Astrocyte (in vitro differentiated cells and primary cell): Measurements from ENCODE around the gene AMD1. TPM values are rescaled to one million over a fixed set of nuclear protein-coding genes. Genes with fewer than 3 reads are reported as not detected.

Experiments used
- DNase-seq: peaks from one replicate; pipeline ENCODE4 v3.0.0-alpha.2; 2010; ENCODE audit warnings: low read depth
- FAIRE-seq: peaks from 2 replicates; lab custom pipeline; 2011; peaks lifted over from hg19 to GRCh38; lab: Jason Lieb, UNC
- H2AFZ ChIP-seq: 2 replicates; pipeline ENCODE4 v1.6.0; 2012; ENCODE audit warnings: low read depth, low read length, inconsistent platforms
- H3K27ac ChIP-seq: 2 replicates; pipeline ENCODE4 v1.5.1; 2011; ENCODE audit warnings: low read depth, low read length, inconsistent platforms
- H3K27me3 ChIP-seq: 2 replicates; pipeline ENCODE4 v1.6.0; 2011; ENCODE audit warnings: low read length, inconsistent platforms; ENCODE audit not compliant: insufficient read depth
- H3K36me3 ChIP-seq: 2 replicates; pipeline ENCODE4 v1.5.1; 2011; ENCODE audit warnings: low read length, inconsistent platforms; ENCODE audit not compliant: insufficient read depth
- H3K4me1 ChIP-seq: 2 replicates; pipeline ENCODE4 v1.5.1; 2011; ENCODE audit warnings: low read length, inconsistent platforms; ENCODE audit not compliant: insufficient read depth
- H3K4me2 ChIP-seq: 2 replicates; pipeline ENCODE4 v1.6.0; 2012; ENCODE audit warnings: low read length, inconsistent platforms
- H3K4me3 ChIP-seq: 2 replicates; pipeline ENCODE4 v1.5.1; 2011; ENCODE audit warnings: low read depth, mild to moderate bottlenecking, low read length, inconsistent platforms; ENCODE audit not compliant: insufficient read depth
- H3K79me2 ChIP-seq: 2 replicates; pipeline ENCODE4 v1.6.0; 2012; ENCODE audit warnings: mild to moderate bottlenecking, low read length, inconsistent platforms; ENCODE audit not compliant: insufficient read depth
- H3K9ac ChIP-seq: 2 replicates; pipeline ENCODE4 v1.6.0; 2012; ENCODE audit warnings: mild to moderate bottlenecking, low read length, inconsistent platforms
- H3K9me3 ChIP-seq: 2 replicates; pipeline ENCODE4 v1.5.1; 2012; ENCODE audit warnings: low read depth, mild to moderate bottlenecking, low read length, inconsistent platforms; ENCODE audit not compliant: insufficient read depth
- H4K20me1 ChIP-seq: 2 replicates; pipeline ENCODE4 v1.6.0; 2012; ENCODE audit warnings: low read length, inconsistent platforms; ENCODE audit not compliant: insufficient read depth
- H3K27ac Mint-ChIP-seq: one replicate; pipeline ENCODE4 v1.8.0; 2021; ENCODE audit warnings: mild to moderate bottlenecking, mixed read lengths; ENCODE audit not compliant: unreplicated experiment
- H3K27me3 Mint-ChIP-seq: one replicate; pipeline ENCODE4 v1.8.0; 2021; ENCODE audit warnings: low read depth, mixed read lengths; ENCODE audit not compliant: unreplicated experiment
- H3K36me3 Mint-ChIP-seq: one replicate; pipeline ENCODE4 v1.8.0; 2021; ENCODE audit warnings: low read depth, mixed read lengths; ENCODE audit not compliant: unreplicated experiment
- H3K4me1 Mint-ChIP-seq: one replicate; pipeline ENCODE4 v1.8.0; 2021; ENCODE audit warnings: low read depth, mixed read lengths; ENCODE audit not compliant: unreplicated experiment
- H3K4me3 Mint-ChIP-seq: one replicate; pipeline ENCODE4 v1.8.0; 2021; ENCODE audit warnings: mild to moderate bottlenecking, moderate library complexity, mixed read lengths; ENCODE audit not compliant: unreplicated experiment
- H3K9me3 Mint-ChIP-seq: one replicate; pipeline ENCODE4 v1.8.0; 2021; ENCODE audit warnings: mild to moderate bottlenecking, mixed read lengths; ENCODE audit not compliant: unreplicated experiment
- EZH2 ChIP-seq: IDR thresholded peaks from 2 replicates; pipeline ENCODE4 v1.6.1; 2012; ENCODE audit warnings: mild to moderate bottlenecking, low read length, inconsistent platforms; ENCODE audit not compliant: insufficient read depth
- total RNA-seq: library from RNA; stranded (reverse); gene quantifications from 2 replicates; pipeline ENCODE4 v1.2.1, GENCODE V29; 2021
- TF ChIP-seq, protein P1 (sequence below): IDR thresholded peaks from 2 replicates; pipeline ENCODE4 v1.5.1; 2011; ENCODE audit warnings: low read depth, mild to moderate bottlenecking, inconsistent platforms, low read length, moderate library complexity; ENCODE audit not compliant: insufficient read depth

AMD1 gene
- total RNA-seq, 1 donor from 2014 or later = 71.6 TPM

DNA sequence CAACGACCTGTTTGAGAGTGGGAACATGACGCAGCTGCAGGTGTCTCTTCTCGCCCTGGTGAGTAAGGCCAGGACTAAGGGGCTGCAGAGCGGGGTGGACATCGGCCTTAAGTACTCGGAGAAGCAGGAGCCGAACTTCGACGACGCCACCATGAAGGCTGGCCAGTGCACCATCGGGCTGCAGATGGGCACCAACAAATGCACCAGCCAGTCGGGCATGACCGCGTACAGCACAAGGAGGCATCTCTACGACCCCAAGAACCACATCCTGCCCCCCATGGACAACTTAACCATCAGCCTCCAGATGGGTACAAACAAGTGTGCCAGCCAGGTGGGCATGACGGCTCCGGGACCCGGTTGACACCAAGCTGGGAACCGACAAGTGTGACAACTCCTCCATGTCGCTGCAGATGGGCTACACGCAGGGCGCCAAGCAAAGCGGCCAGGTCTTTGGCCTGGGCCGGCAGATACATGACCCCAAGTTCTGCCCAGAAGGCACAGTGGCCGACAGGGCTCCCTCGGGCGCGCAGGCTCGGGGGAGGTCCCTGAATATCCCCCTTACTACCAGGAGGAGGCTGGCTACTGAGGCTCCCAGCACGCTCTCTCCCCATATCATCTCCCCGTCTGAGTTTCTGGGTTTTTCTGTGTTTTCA, 15.9 kb upstream of the AMD1 start:
- FAIRE-seq (no peak), DNase-seq (no peak)
- no peak overlapping the region for H3K27ac Mint-ChIP-seq
- no peak for TF ChIP-seq EZH2
- TF ChIP-seq, protein P1, sequence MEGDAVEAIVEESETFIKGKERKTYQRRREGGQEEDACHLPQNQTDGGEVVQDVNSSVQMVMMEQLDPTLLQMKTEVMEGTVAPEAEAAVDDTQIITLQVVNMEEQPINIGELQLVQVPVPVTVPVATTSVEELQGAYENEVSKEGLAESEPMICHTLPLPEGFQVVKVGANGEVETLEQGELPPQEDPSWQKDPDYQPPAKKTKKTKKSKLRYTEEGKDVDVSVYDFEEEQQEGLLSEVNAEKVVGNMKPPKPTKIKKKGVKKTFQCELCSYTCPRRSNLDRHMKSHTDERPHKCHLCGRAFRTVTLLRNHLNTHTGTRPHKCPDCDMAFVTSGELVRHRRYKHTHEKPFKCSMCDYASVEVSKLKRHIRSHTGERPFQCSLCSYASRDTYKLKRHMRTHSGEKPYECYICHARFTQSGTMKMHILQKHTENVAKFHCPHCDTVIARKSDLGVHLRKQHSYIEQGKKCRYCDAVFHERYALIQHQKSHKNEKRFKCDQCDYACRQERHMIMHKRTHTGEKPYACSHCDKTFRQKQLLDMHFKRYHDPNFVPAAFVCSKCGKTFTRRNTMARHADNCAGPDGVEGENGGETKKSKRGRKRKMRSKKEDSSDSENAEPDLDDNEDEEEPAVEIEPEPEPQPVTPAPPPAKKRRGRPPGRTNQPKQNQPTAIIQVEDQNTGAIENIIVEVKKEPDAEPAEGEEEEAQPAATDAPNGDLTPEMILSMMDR = no peak
- no peaks in the 10 kb centered on the region for H3K9me3 Mint-ChIP-seq
- H3K4me3 Mint-ChIP-seq = no peak overlapping the region
- H4K20me1 ChIP-seq = no peaks in the 10 kb centered on the region
- no peak overlapping the region for H2AFZ ChIP-seq
- no peaks in the 10 kb centered on the region for H3K4me1 Mint-ChIP-seq
- H3K9ac ChIP-seq = no peak overlapping the region
- H3K27me3 Mint-ChIP-seq = no peaks in the 10 kb centered on the region
- H3K36me3 ChIP-seq = no peaks in the 10 kb centered on the region
- H3K36me3 Mint-ChIP-seq = peaks cover 1% of the 10 kb centered on the region
- no peak overlapping the region for H3K4me2 ChIP-seq
- H3K4me3 ChIP-seq = no peak overlapping the region
- no peaks in the 10 kb centered on the region for H3K79me2 ChIP-seq
- no peaks in the 10 kb centered on the region for H3K9me3 ChIP-seq
- H3K4me1 ChIP-seq = no peaks in the 10 kb centered on the region
- no peaks in the 10 kb centered on the region for H3K27me3 ChIP-seq
- no peak overlapping the region for H3K27ac ChIP-seq

DNA sequence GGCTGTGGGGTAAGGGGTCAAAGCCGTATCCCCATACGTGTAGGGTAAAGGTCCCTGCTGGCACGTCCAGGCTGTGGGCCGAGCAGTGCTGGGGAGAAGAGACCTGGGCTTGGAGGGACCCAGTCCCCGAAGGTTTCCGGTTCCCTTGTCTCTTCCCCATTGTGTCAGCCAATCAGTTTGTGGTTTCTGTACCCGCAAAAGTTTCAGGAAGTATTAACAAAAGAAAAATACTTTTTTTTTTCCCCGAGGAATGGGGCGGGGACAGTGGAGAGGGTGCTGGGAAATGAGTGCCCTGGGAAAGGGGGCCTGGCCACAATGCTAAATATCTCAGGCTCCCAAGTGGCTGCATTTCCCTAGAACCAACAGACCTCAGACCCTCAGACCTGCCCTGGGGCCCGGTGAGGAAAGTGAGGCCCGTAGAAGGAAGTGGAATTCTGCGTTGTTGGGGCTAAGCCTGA, 15.2 kb upstream of the AMD1 start:
- Histone ChIP-seq H3K27me3 (no peaks in the 10 kb centered on the region), H3K4me3 (no peak overlapping the region), H3K9me3 (no peaks in the 10 kb centered on the region), H3K4me1 (no peaks in the 10 kb centered on the region), H4K20me1 (no peaks in the 10 kb centered on the region), H3K9ac (no peak overlapping the region), H3K79me2 (no peaks in the 10 kb centered on the region), H3K36me3 (no peaks in the 10 kb centered on the region), H2AFZ (no peak overlapping the region), H3K4me2 (no peak overlapping the region), H3K27ac (no peak overlapping the region)
- Mint-ChIP-seq H3K27me3 (no peaks in the 10 kb centered on the region), H3K4me3 (no peak overlapping the region), H3K9me3 (no peaks in the 10 kb centered on the region), H3K36me3 (peaks cover 1% of the 10 kb centered on the region), H3K4me1 (no peaks in the 10 kb centered on the region), H3K27ac (no peak overlapping the region)
- FAIRE-seq (no peak), DNase-seq (no peak)
- TF ChIP-seq, protein P1 = no peak
- no peak for TF ChIP-seq EZH2

DNA sequence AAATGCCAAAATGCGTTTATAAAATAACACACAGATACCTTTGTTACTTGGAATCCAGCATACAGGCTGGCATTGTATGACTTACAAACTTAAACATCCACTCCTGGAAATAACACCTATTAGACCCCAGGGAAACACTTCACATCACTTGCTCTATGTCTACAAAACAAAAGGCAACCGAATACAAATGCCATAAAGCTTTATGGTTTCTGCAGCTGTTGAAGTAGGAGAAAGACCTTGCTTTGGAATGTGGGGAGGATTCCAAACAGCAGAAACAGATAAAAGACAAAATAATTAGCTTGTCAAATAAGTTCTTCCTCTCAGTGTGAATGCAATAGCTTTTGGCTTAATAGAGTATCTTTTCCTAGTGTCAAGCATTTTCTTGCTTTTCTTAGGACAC, 9.8 kb upstream of the AMD1 start:
- Histone ChIP-seq H4K20me1 (no peaks in the 10 kb centered on the region), H3K27ac (no peak overlapping the region), H3K9ac (no peak overlapping the region), H3K36me3 (no peaks in the 10 kb centered on the region), H3K4me1 (no peaks in the 10 kb centered on the region), H3K27me3 (no peaks in the 10 kb centered on the region), H3K4me2 (no peak overlapping the region), H2AFZ (no peak overlapping the region), H3K4me3 (no peak overlapping the region), H3K79me2 (no peaks in the 10 kb centered on the region), H3K9me3 (no peaks in the 10 kb centered on the region)
- no peak for TF ChIP-seq EZH2
- TF ChIP-seq, protein P1 = no peak
- no peak overlapping the region for H3K27ac Mint-ChIP-seq
- DNase-seq (no peak), FAIRE-seq (no peak)
- H3K4me1 Mint-ChIP-seq = peaks cover 7% of the 10 kb centered on the region
- no peak overlapping the region for H3K4me3 Mint-ChIP-seq
- no peaks in the 10 kb centered on the region for H3K9me3 Mint-ChIP-seq
- H3K27me3 Mint-ChIP-seq = no peaks in the 10 kb centered on the region
- no peaks in the 10 kb centered on the region for H3K36me3 Mint-ChIP-seq
